ENCODE results near the gene HBM. TPM values are rescaled to one million over a fixed set of nuclear protein-coding genes. Genes with fewer than 3 reads are reported as not detected.

The HBM gene
- total RNA-seq, 1 donor, result not detected

- TF ChIP-seq CTCF (IDR thresholded peaks at IDR 0.05; ENCODE audit: insufficient read depth, low read length), result no peak
- H3K4me3 ChIP-seq (ENCODE audit: low read depth, low read length), result no peak overlapping the region
- no peak for DNase-seq (ENCODE audit: low read depth)
These were observed 13.7 kb downstream of the HBM start for GRCh38 chr16:179211-180092.

- DNase-seq (ENCODE audit: low read depth), result no peak
- peak within 1 kb of the TSS; percentile 43 for H3K4me3 ChIP-seq (ENCODE audit: low read depth, low read length)
- no peak for TF ChIP-seq CTCF (IDR thresholded peaks at IDR 0.05; ENCODE audit: insufficient read depth, low read length)
These were observed 14.4 kb downstream of the HBM start, which contains the start of gene HBQ1 for GRCh38 chr16:180101-180675. TSS of gene HBQ1 (plus strand) at chr16:180459. CDS start at chr16:180487, 28 bp downstream.

GRCh38 chr16:180681-181564 is 15.1 kb downstream of the HBM start:
- peak overlapping the region; percentile 43 for H3K4me3 ChIP-seq (ENCODE audit: low read depth, low read length)
- DNase-seq (ENCODE audit: low read depth), result peak; percentile 49
- TF ChIP-seq CTCF (IDR thresholded peaks at IDR 0.05; ENCODE audit: insufficient read depth, low read length), result peak; percentile 18

GRCh38 chr16:181565-182021 is 15.8 kb downstream of the HBM start:
- DNase-seq (ENCODE audit: low read depth), result no peak
- no peak overlapping the region for H3K4me3 ChIP-seq (ENCODE audit: low read depth, low read length)
- TF ChIP-seq CTCF (IDR thresholded peaks at IDR 0.05; ENCODE audit: insufficient read depth, low read length), result peak; percentile 89

- TF ChIP-seq CTCF (IDR thresholded peaks at IDR 0.05; ENCODE audit: insufficient read depth, low read length), result no peak
- no peak for DNase-seq (ENCODE audit: low read depth)
- no peak overlapping the region for H3K4me3 ChIP-seq (ENCODE audit: low read depth, low read length)
These were observed 17.2 kb downstream of the HBM start for GRCh38 chr16:183005-183404.

GRCh38 chr16:185213-185612 is 19.4 kb downstream of the HBM start:
- no peak overlapping the region for H3K4me3 ChIP-seq (ENCODE audit: low read depth, low read length)
- no peak for TF ChIP-seq CTCF (IDR thresholded peaks at IDR 0.05; ENCODE audit: insufficient read depth, low read length)
- DNase-seq (ENCODE audit: low read depth), result no peak

Measured in fibroblast of the aortic adventitia (primary cell).